ENCODE data around the gene TBL3. TPM values are rescaled to one million over a fixed set of nuclear protein-coding genes. Genes with fewer than 3 reads are reported as not detected.

The TBL3 gene
- total and polyA plus RNA-seq, 2 of the 8 experiments (the other 6 are each of a cell fraction or from before 2014, with no cell fraction given): 65.8 to 137 TPM

- ChIA-PET POLR2A (ENCODE audit: partially characterized antibody) (interaction anchor here (1.1 to 28.2 kb wide), 5 partner anchors 9 to 31 kb away, joined by 3 to 736 read pairs (median 5); partner anchors contain the start of genes GFER, MSRB1, NDUFB10 and RNF151), CTCF (ENCODE audit: partially characterized antibody) (interaction anchor here (1.0 kb wide), 1 partner anchor 111 kb away, joined by 3 read pairs; no protein-coding TSS in a partner anchor)
- Histone ChIP-seq H3K4me1 (replicated peaks in 1 of 4; ENCODE audit: control insufficient read depth in 3 of 4, insufficient read depth in 4 of 4, low read length in 3 of 4) (peaks cover 0 to 6% (median 5%) of the 10 kb centered on the region in 4 experiments; a peak in 5 of 7 replicates), H2BK12ac (ENCODE audit: low read depth, low read length) (no peak overlapping the region), H3K18ac (ENCODE audit: extremely low read depth, low read length) (no peak overlapping the region), H3K4ac (replicated peaks; ENCODE audit: insufficient read length, low read depth, low read length) (no peak overlapping the region), H2BK5ac (ENCODE audit: low read depth, low read length) (no peak overlapping the region), H3K79me2 (ENCODE audit: control insufficient read depth in 1 of 2, insufficient read depth in 2 of 2, low read length in 2 of 2) (peaks cover 3 to 16% of the 10 kb centered on the region in 2 experiments; a peak in 2 of 4 replicates), H2BK120ac (replicated peaks; ENCODE audit: low read depth, low read length) (no peak overlapping the region), H2BK15ac (ENCODE audit: low read length) (no peak overlapping the region), H3K27ac (ENCODE audit: low read depth, low read length) (no peak overlapping the region), H3K23me2 (ENCODE audit: low read depth, low read length) (peaks cover 8% of the 10 kb centered on the region), H4K20me1 (replicated peaks in 1 of 2; ENCODE audit: control insufficient read depth in 1 of 2, insufficient read depth in 2 of 2, low read length in 2 of 2) (peaks cover 2 to 24% of the 10 kb centered on the region in 2 experiments), H3K36me3 (ENCODE audit: control insufficient read depth in 2 of 4, insufficient read depth in 4 of 4, low read length in 3 of 4) (peaks cover 11 to 33% (median 22%) of the 10 kb centered on the region in 4 experiments; a peak in 7 of 8 replicates), H4K91ac (replicated peaks; ENCODE audit: insufficient read length, low read length) (no peak overlapping the region), H4K8ac (ENCODE audit: extremely low read depth, insufficient read depth, low read length) (peak overlapping the region; percentile 35; the same call in 1 of the 2 replicates), H2AFZ (ENCODE audit: low read length) (no peak overlapping the region), H2AK5ac (ENCODE audit: low read depth, low read length) (no peak overlapping the region), H3K56ac (replicated peaks; ENCODE audit: insufficient read length, low read depth, low read length) (no peak overlapping the region), H3K9ac (replicated peaks in 1 of 4; ENCODE audit: extremely low read depth in 1 of 4, low read depth in 3 of 4, low read length in 3 of 4) (no peak overlapping the region), H3K27me3 (replicated peaks in 1 of 4; ENCODE audit: control insufficient read depth in 3 of 4, extremely low read depth in 1 of 4, insufficient read depth in 3 of 4, low read length in 3 of 4) (no peaks in the 10 kb centered on the region), H3K79me1 (ENCODE audit: low read depth, low read length) (peaks cover 12% of the 10 kb centered on the region; the same call in 1 of the 2 replicates), H3K23ac (ENCODE audit: insufficient read length) (no peak overlapping the region), H2BK20ac (ENCODE audit: low read length) (no peak overlapping the region), H3K9me3 (ENCODE audit: insufficient read depth in 2 of 2, low read depth in 1 of 2, low read length in 1 of 2) (no peaks in the 10 kb centered on the region), H3K14ac (ENCODE audit: insufficient read length) (no peak overlapping the region), H3K4me3 (ENCODE audit: extremely low read depth in 1 of 4, insufficient read depth in 2 of 4, low read depth in 3 of 4, low read length in 4 of 4) (no peak overlapping the region), H3K4me2 (ENCODE audit: insufficient read depth in 1 of 2, low read depth in 2 of 2, low read length in 2 of 2) (no peak overlapping the region; a peak in 1 of 4 replicates), H4K5ac (ENCODE audit: insufficient read length, low read depth, low read length) (no peak overlapping the region)
- 79% methylated on average over 13 of the region's 16 CpGs; no CpG with 5 or more reads in 1 of the 2 experiments for WGBS, 2 experiments (ENCODE audit: extremely low coverage in 1 of 2, insufficient coverage in 1 of 2, insufficient read length in 1 of 2, insufficient replicate concordance in 2 of 2, low coverage in 1 of 2, low lambda C conversion rate in 2 of 2, missing lambda C conversion rate in 1 of 2)
- DNase-seq (ENCODE audit: low read depth in 1 of 2, low spot score in 2 of 2) (no peak), FAIRE-seq (no peak)
- TF ChIP-seq SIX5 (IDR thresholded peaks at IDR 0.05; ENCODE audit: low read depth, low read length): no peak
- TF ChIP-seq YY1 (IDR thresholded peaks at IDR 0.05; ENCODE audit: low read depth, low read length): no peak
- TF ChIP-seq HDAC2 (IDR thresholded peaks at IDR 0.05; ENCODE audit: borderline replicate concordance in 1 of 2, low read depth in 2 of 2, low read length in 2 of 2): no peak
- no peak for TF ChIP-seq RAD21 (IDR thresholded peaks at IDR 0.05 in 1 of 2, conservative IDR thresholded peaks at IDR 0.05 in 1 of 2; ENCODE audit: low read depth in 2 of 2, low read length in 2 of 2)
- TF ChIP-seq USF2 (IDR thresholded peaks at IDR 0.05; ENCODE audit: low read length): no peak
- TF ChIP-seq CEBPB (IDR thresholded peaks at IDR 0.05; ENCODE audit: low read depth, low read length): no peak
- TF ChIP-seq HDAC6 (IDR thresholded peaks at IDR 0.05; ENCODE audit: low read depth, low read length): no peak
- no peak for TF ChIP-seq CBX8 (IDR thresholded peaks at IDR 0.05; ENCODE audit: borderline replicate concordance, low read depth, low read length)
- TF ChIP-seq CTBP2 (IDR thresholded peaks at IDR 0.05; ENCODE audit: borderline replicate concordance, insufficient read depth, insufficient read length, low read length): no peak
- TF ChIP-seq POU5F1 (IDR thresholded peaks at IDR 0.05; ENCODE audit: low read depth, low read length): no peak
Measured at GRCh38 chr16:1973461-1974156, 1.8 kb downstream of the TBL3 start.

Data from H1 (cell line).